Hepatic stellate cell (primary cell): ENCODE results near the gene JAK1.

Source experiments
- DNase-seq: peaks from one replicate; pipeline ENCODE4 v3.0.0; 2011; ENCODE audit warnings: low spot score

JAK1 gene

GRCh38 chr1:64980745-64981600 lies 14.6 kb upstream of the JAK1 start:
- DNase-seq, result no peak

GRCh38 chr1:64979358-64979757 lies 13.0 kb upstream of the JAK1 start:
- DNase-seq, result no peak

GRCh38 chr1:64976361-64976760 lies 10.0 kb upstream of the JAK1 start:
- no peak for DNase-seq

DNA sequence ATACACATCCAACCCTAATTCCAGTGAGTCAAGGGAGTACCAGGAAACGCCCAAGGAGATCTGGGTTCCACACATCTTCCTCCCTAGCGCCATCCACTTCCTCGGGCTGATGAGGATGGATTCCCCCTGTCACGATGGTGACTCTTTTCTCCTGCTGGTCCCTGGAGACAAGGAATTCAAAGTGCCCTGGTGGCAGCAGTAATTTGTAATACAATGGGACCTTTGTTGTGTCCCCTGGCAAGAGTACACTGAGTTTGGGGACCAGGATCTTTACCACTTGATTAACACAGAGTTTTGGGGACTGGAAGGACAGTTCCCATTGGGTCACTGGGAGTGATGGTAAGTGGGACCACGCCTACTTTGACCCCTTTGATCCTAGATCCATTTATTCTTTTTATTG lies 9.4 kb upstream of the JAK1 start:
- DNase-seq, result no peak

DNA sequence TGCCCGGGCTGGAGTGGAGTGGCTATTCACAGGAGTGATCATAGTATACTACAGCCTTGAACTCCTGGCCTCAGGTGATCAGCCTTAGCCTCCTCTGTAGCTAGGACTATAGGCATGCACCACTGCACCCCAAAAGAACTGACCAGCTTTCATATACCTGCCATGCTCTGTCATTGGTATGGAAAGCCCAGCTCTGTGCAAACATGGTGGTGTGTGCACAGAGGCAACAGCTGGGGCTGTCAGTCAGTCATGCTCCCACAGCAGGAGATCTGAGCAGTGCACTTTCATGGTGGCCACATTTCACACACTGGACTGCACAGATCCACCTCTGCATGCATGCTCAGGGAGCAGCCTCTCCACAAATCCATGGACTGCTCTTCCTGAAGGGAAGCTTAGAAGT lies 8.8 kb upstream of the JAK1 start:
- DNase-seq, result no peak

- DNase-seq, result no peak
Observed at GRCh38 chr1:64974288-64974825, 8.0 kb upstream of the JAK1 start.

- no peak for DNase-seq
Observed at GRCh38 chr1:64973061-64973647, 6.8 kb upstream of the JAK1 start.

DNA sequence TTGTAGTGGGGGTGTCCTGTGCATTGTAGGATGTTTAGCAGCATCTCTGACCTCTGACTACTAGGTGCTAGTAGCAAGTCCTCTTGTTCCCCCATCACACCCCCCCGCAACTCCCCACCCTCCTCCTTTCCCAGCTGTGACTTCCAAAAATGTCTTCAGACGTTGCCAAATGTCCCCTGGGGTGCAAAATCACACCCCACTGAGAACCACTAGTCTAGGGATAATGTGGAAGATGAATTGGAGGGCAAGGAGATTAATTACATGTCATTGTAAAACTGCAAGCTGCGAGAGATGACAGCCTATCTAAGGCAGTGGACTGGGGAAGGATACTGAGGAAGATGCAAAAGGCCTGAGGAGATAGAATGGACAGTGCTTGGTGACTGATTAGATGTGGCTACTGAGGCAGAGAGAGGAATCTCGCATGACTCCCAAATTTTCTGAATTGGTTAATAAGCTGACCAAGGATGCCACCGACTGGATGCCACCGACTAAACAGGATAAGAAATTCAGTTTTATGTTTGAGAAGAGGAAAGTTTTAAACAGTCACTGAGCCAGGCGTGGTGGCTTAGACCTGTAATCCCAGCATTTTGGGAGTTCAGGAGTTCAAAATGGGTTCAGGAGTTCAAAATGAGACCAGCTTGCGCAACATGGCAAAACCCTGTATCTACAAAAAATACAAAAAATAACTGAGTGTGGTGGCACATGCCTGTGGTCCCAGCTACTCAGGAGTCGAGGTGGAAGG lies 3.1 kb upstream of the JAK1 start:
- DNase-seq, result peak; percentile 13

DNA sequence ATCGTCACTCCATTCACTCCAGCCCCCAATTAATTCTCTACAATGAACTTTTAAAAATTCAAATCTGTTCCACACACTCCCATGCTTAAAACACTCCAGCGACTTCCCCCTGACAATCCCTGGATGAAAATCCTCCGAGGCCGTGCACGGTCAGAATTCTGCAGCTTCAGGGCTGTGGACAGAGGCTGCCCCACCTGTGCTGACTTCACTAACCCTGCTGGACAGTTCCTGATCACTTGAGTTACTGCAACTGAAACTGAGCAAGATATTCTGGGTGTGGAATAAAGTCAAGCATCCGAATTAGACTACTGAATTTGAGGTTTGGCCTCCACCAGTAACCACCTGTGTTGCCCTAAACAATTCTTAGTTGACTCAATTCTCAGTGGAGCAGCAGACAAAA lies 1.0 kb upstream of the JAK1 start:
- no peak for DNase-seq

GRCh38 chr1:64965366-64966157 lies 787 bp downstream of the JAK1 start:
- DNase-seq, result peak; percentile 60

DNA sequence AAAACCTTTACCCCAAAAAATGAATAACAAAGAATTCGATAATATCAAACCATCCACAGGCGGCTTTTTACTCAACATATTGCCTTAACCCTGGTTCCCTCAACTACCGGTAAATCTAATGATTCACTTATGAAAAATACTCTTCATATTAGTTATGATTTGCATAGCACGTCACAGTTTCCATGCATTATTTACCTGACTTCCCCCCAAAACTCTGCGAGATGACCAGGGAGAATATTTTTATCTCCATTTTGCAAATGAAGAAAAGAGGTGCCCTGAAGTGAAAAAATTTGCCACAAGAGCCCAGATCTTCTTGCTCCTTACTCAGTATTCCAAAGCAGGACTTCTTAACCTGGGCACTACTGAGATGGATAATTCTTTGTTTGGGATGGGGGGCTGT lies 2.9 kb downstream of the JAK1 start:
- DNase-seq, result no peak

DNA sequence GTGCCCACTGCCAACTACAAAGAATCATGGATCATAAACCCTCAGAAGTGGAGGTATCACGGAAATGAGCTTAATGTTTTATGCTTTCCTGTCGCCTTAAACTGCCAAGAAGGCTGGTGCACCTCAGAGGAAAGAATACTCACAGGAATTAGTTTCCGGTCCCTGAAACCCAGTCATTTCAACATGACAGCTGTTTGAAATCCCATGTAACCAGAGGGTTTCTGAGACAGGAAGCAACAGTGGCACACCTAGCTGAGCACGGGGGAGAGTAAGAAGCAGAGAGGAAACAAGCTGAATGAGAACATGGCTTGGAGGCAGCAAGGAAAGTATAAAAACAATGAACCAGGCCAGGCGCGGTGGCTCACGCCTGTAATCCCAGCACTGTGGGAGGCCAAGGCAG lies 3.9 kb downstream of the JAK1 start:
- DNase-seq, result no peak

DNA sequence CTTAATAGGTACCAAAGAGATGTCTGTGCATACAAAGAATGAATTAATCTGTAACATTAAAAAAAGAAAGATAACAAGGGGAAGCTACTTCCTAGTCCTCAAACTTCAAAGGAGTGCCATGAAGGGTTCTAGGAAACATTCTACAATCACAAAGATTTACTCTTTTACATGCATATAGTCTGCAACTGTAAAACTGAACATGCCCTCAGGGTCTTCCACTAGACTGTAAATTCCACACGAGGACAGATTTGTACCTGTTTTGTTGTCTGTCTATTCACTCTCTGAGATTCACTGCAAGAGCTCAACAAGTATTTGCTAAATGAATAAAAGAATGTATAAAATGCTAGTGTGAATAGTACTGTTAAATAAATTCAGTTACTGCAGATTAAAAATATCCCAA lies 4.4 kb downstream of the JAK1 start:
- DNase-seq, result no peak

DNA sequence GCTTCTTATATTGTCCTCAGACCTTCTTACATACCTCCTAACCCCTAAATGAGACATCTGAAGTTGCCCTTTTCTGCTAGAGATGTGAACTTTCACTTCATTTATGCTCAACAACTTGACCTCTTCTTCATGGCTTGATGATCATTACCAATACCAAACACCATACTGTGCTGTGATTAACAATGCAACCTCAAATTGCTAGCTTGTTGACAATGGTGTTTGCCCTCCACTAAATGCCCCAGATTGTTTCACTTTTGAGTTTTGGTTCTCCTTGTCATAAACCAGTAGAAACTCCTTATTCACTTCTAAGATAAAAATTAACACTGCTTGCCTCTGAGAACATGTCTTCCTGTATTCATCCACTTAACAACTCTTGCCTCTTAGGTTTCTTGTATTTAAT lies 5.6 kb downstream of the JAK1 start:
- DNase-seq, result no peak

DNA sequence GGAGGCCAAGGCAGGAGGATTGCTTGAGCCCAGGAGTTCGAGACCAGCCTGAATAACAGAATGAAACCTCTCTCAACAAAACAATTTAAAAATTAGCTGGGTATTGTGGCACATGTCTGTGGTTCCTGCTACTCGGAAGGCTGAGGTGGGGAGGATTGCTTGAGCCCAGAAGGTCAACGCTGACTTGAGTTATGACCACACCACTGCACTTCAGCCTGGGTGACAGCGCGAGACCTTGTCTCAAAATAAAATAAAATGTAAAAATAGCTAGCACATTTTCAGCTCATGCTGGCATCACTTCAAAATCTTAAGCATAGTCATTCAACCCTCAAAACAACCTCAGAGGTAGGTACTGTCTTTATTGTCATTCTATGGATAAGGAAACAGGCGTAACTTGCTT lies 6.4 kb downstream of the JAK1 start:
- DNase-seq, result no peak

DNA sequence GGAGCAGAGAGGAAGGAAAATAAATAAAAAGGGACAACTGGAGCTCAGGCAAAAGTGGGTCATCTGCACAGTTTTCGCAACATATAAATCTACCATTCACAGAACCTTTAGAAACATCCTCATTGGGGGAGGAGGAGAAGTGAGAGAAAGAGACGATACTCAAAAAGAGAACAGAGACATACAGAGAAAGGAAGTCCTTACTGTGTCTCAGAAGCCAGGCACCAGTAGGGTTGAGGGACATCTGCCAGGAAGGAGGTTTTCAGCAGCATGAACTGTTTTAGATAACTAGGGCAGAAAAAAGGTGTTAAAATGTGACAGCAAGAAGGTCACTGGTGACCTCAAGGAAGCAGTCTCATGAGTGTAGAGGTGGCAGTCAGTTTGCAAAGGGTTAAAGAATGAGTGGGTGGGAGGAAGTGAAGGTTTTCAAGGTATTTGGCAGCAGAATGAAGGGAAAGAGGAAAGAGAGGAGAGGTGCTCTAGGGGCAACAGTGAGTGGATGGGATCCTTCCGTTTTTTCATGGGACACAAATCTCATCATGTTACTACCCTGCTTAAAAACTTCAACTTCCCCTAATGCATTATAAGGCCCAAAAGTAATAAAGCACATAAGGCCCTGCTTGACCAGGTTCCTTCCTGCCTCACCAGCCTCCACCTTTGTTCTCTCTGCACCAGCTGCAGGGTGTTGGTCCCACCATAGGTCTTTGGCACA lies 9.5 kb downstream of the JAK1 start:
- DNase-seq, result no peak

DNA sequence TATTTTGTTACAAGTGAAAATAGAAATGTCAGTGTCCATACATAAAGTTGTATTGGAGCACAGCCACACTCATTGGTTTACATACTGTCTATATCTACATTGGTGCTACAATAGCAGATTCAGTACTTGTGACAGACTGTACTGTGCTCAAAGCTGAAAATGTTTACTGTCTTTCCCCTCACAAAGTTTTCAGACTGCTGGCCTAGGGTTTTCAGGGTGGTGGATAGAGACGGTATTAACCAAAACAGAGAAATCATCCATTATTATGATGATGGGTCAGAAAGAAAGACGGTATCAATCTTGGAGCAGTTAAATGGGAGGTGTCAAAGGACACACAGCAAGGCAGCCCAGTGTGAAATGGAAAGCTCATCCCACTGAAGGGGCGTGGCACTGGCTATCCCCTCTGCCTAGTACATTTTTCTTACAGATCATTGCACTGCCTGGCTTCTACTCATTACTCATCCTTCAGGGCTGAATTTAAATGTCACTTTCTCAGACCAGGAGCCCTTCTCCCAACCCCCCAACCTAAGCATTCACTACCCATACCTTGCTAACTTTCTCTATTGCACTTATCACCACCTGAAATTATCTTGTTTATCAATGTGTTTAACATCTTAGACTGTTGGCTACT lies 10.2 kb downstream of the JAK1 start:
- no peak for DNase-seq

GRCh38 chr1:64955097-64956009 lies 11.0 kb downstream of the JAK1 start:
- DNase-seq, result no peak

GRCh38 chr1:64953241-64953640 lies 13.1 kb downstream of the JAK1 start:
- DNase-seq, result no peak

GRCh38 chr1:64950284-64950809 lies 16.0 kb downstream of the JAK1 start:
- no peak for DNase-seq
